Measurements from ENCODE around the gene CAPG.
"Not testable (repeated sequence)": the region's sequence is repeated elsewhere in the genome, so short reads cannot be mapped to it uniquely, and the experiment has no call there.

The CAPG gene

GRCh38 chr2:85419009-85419675, 9.0 kb upstream of the CAPG start:
- no peak for TF ChIP-seq CTCF (IDR thresholded peaks at IDR 0.05; ENCODE audit: borderline replicate concordance, insufficient read depth, low read depth, low read length)
- H3K4me3 ChIP-seq (ENCODE audit: low read depth, low read length) = peak overlapping the region; percentile 52

GRCh38 chr2:85418132-85419008, 8.2 kb upstream of the CAPG start, which contains the start of gene SH2D6:
SH2D6 (plus strand) TSS chr2:85418714; CDS start chr2:85429466, 10,752 bp downstream.
- H3K4me3 ChIP-seq (ENCODE audit: low read depth, low read length) = peak within 1 kb of the TSS; percentile 52
- TF ChIP-seq CTCF (IDR thresholded peaks at IDR 0.05; ENCODE audit: borderline replicate concordance, insufficient read depth, low read depth, low read length) = no peak

- H3K4me3 ChIP-seq (ENCODE audit: low read depth, low read length) = no peak overlapping the region
- TF ChIP-seq CTCF (IDR thresholded peaks at IDR 0.05; ENCODE audit: borderline replicate concordance, insufficient read depth, low read depth, low read length) = no peak
These were observed 5.9 kb upstream of the CAPG start for GRCh38 chr2:85415980-85416650.

GRCh38 chr2:85414761-85415553, 4.8 kb upstream of the CAPG start:
- H3K4me3 ChIP-seq (ENCODE audit: low read depth, low read length) = no peak overlapping the region
- TF ChIP-seq CTCF (IDR thresholded peaks at IDR 0.05; ENCODE audit: borderline replicate concordance, insufficient read depth, low read depth, low read length) = no peak

- H3K4me3 ChIP-seq (ENCODE audit: low read depth, low read length) = not testable (repeated sequence)
These were observed 4.2 kb upstream of the CAPG start for GRCh38 chr2:85414421-85414759.

GRCh38 chr2:85413592-85414420, 3.6 kb upstream of the CAPG start:
- peak overlapping the region; percentile 3 for H3K4me3 ChIP-seq (ENCODE audit: low read depth, low read length)
- no peak for TF ChIP-seq CTCF (IDR thresholded peaks at IDR 0.05; ENCODE audit: borderline replicate concordance, insufficient read depth, low read depth, low read length)

Measured in GM12875 (cell line).